K562 (cell line): ENCODE data around the gene WIPF3. TPM values are rescaled to one million over a fixed set of nuclear protein-coding genes. Genes with fewer than 3 reads are reported as not detected.
A peak's percentile ranks its signal among the peaks of the same experiment; 100 is the strongest.

Experiments
- ARID3B ChIP-seq: fragments of 250-450 bp; sonication (Bioruptor Pico); IDR thresholded peaks from 2 replicates; pipeline ENCODE4 v1.4.0; 2020; ENCODE audit warnings: borderline replicate concordance
- CTBP1 ChIP-seq: fragments of 450-650 bp; IDR thresholded peaks from 2 replicates; pipeline ENCODE4 v1.6.1; 2016; ENCODE audit warnings: borderline replicate concordance
- FOXJ3 ChIP-seq: sonication (generic); formaldehyde crosslinking; IDR thresholded peaks from 2 replicates; pipeline ENCODE4 v1.4.0; 2020; ENCODE audit warnings: mild to moderate bottlenecking, missing genetic modification reagents
- HMBOX1 ChIP-seq: sonication (generic); IDR thresholded peaks from 2 replicates; pipeline ENCODE4 v1.6.1; 2016
- IRF2 ChIP-seq: sonication (generic); formaldehyde crosslinking; IDR thresholded peaks from 2 replicates; pipeline ENCODE4 v1.8.1; 2022; ENCODE audit warnings: mild to moderate bottlenecking, missing genetic modification reagents
- LCOR ChIP-seq: sonication (generic); formaldehyde crosslinking; IDR thresholded peaks from 2 replicates; pipeline ENCODE4 v1.8.0; 2022; ENCODE audit warnings: mild to moderate bottlenecking, missing genetic modification reagents
- MAFK ChIP-seq: IDR thresholded peaks from 2 replicates; pipeline ENCODE4 v1.6.1; 2011; ENCODE audit warnings: low read length, improper control_type of control experiment
- NFE2L1 ChIP-seq: fragments of 450-650 bp; IDR thresholded peaks from 2 replicates; pipeline ENCODE4 v1.6.1; 2016; ENCODE audit warnings: missing genetic modification characterization, low read depth, mild to moderate bottlenecking, missing compliant biosample characterization, moderate library complexity, borderline replicate concordance
- NFIC ChIP-seq: fragments of 450-650 bp; IDR thresholded peaks from 2 replicates; pipeline ENCODE4 v1.6.1; 2017; ENCODE audit warnings: mild to moderate bottlenecking, inconsistent platforms
- RBM15 ChIP-seq: fragments of 200-400 bp; formaldehyde crosslinking; IDR thresholded peaks from 2 replicates; pipeline ENCODE4 v1.6.1; 2018; ENCODE audit warnings: mild to moderate bottlenecking, low read length, moderate library complexity; ENCODE audit not compliant: insufficient read depth
- RFX1 ChIP-seq: fragments of 450-650 bp; IDR thresholded peaks from 2 replicates; pipeline ENCODE4 v1.6.1; 2016; ENCODE audit warnings: mild to moderate bottlenecking, moderate library complexity
- SMARCA4 ChIP-seq: fragments of 450-650 bp; IDR thresholded peaks from 2 replicates; pipeline ENCODE4 v1.6.1; 2016
- TAF9B ChIP-seq: fragments of 450-650 bp; IDR thresholded peaks from 2 replicates; pipeline ENCODE4 v1.6.1; 2018; ENCODE audit warnings: mild to moderate bottlenecking; ENCODE audit not compliant: partially characterized antibody
- THAP12 ChIP-seq: fragments of 250-450 bp; sonication (Bioruptor Pico); IDR thresholded peaks from 2 replicates; pipeline ENCODE4 v1.9.0; 2021; ENCODE audit warnings: mild to moderate bottlenecking, inconsistent platforms
- THAP7 ChIP-seq: fragments of 250-450 bp; sonication (Bioruptor Pico); IDR thresholded peaks from 2 replicates; pipeline ENCODE4 v1.5.0; 2021
- THRB ChIP-seq: fragments of 450-650 bp; formaldehyde crosslinking; conservative IDR thresholded peaks from 2 replicates; pipeline ENCODE4 v1.4.0; 2022; ENCODE audit warnings: mild to moderate bottlenecking, missing genetic modification characterization
- ZNF134 ChIP-seq: fragments of 250-450 bp; sonication (Bioruptor Pico); conservative IDR thresholded peaks from 2 replicates; pipeline ENCODE4 v1.4.0; 2020
- ZNF408 ChIP-seq: fragments of 250-450 bp; sonication (Bioruptor Pico); IDR thresholded peaks from 2 replicates; pipeline ENCODE4 v1.4.0; 2020; ENCODE audit warnings: low read depth, mild to moderate bottlenecking, moderate library complexity
- ZNF511 ChIP-seq: sonication (generic); formaldehyde crosslinking; IDR thresholded peaks from 2 replicates; pipeline ENCODE4 v1.8.0; 2022; ENCODE audit warnings: mild to moderate bottlenecking, missing genetic modification reagents
- polyA plus RNA-seq, 8 experiments: library from polyadenylated mRNA; depleted of rRNA in 4 of 8; stranded (reverse) in 5 of 8; unstranded in 3 of 8; fragments of >200 nt; fragmentation: Nextera tagmentation in 2 of 8; fragmentation: Illumina TruSeq in 1 of 8; extraction: Ambion mirVana in 2 of 8; extraction: Trizol in 1 of 8; gene quantifications; 2 replicates each; pipeline versions ENCODE4 v1.2.1 to v1.2.3, GENCODE V29; 2011 to 2014; ENCODE audit warnings: inconsistent platforms in 1 of 8, missing spikeins in 1 of 8
- total RNA-seq, 7 experiments: library from RNA; depleted of rRNA in 6 of 7; stranded (reverse); fragments of >200 nt in 6 of 7; fragmentation: Illumina TruSeq in 2 of 7; extraction: Trizol in 2 of 7; gene quantifications; 2 replicates each; pipeline versions ENCODE4 v1.2.1 to v1.2.3, GENCODE V29; 2011 to 2021; ENCODE audit warnings: low replicate concordance in 1 of 7

Gene WIPF3
- total and polyA plus RNA-seq, 9 of the 15 experiments (the other 6 are each of a cell fraction or from before 2014, with no cell fraction given): 0.18 to 3.2 (median 1.7) TPM

GRCh38 chr7:29806208-29806994 is at the start of gene WIPF3 (continued):
- TF ChIP-seq ARID3B (CRISPR knock-in tag): no peak
- no peak for TF ChIP-seq TAF9B
- TF ChIP-seq CTBP1: peak; percentile 69
- no peak for TF ChIP-seq THAP7 (CRISPR knock-in tag)
- TF ChIP-seq SMARCA4: no peak
- TF ChIP-seq IRF2 (CRISPR knock-in tag): no peak
- no peak for TF ChIP-seq ZNF134
- TF ChIP-seq NFIC: no peak
- TF ChIP-seq THRB (CRISPR knock-in tag): no peak
- TF ChIP-seq FOXJ3 (CRISPR knock-in tag): no peak
- TF ChIP-seq ZNF511 (CRISPR knock-in tag): no peak
- TF ChIP-seq RFX1: no peak
- no peak for TF ChIP-seq THAP12
- TF ChIP-seq LCOR (CRISPR knock-in tag): no peak
- no peak for TF ChIP-seq MAFK
- TF ChIP-seq NFE2L1 (tag): no peak
- TF ChIP-seq RBM15: no peak
- no peak for TF ChIP-seq HMBOX1
- no peak for TF ChIP-seq ZNF408
